ENCODE results near the gene NDST4.

NDST4 gene

GRCh38 chr4:115053313-115053712 lies 60.1 kb downstream of the NDST4 start:
- no peaks in the 10 kb centered on the region for H3K36me3 Mint-ChIP-seq (ENCODE audit: low read depth)
- H3K27me3 Mint-ChIP-seq (ENCODE audit: low read depth), result no peaks in the 10 kb centered on the region
- no peak overlapping the region for H3K4me3 Mint-ChIP-seq
- TF ChIP-seq CTCF (IDR thresholded peaks at IDR 0.05; ENCODE audit: unreplicated experiment in 3 of 3), result no peak
- H3K9me3 Mint-ChIP-seq, result no peaks in the 10 kb centered on the region
- H3K4me1 Mint-ChIP-seq, result no peaks in the 10 kb centered on the region
- H3K27ac Mint-ChIP-seq, result no peak overlapping the region

DNA sequence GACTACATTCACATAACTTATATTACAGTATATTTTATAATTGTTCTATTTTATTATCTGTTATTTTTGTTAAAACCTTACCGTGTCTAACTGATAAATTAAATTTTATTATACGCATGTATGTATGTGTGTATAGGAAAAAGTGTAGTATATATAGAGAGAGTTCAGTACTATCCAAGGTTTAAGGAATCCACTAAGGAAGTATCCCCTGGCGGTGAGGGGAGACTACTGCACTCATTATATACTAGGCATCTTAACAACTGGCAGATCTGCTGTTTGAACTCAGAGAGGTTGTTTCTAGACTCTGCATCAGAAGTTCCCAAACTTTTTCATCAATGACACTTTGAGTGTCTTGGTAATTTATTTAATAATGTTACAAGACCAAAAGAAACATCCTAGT lies 70.9 kb downstream of the NDST4 start:
- Mint-ChIP-seq H3K4me3 (no peak overlapping the region), H3K9me3 (no peaks in the 10 kb centered on the region)

GRCh38 chr4:115030281-115030680 lies 83.1 kb downstream of the NDST4 start:
- Mint-ChIP-seq H3K4me3 (no peak overlapping the region), H3K27ac (no peak overlapping the region), H3K4me1 (peaks cover 11% of the 10 kb centered on the region), H3K36me3 (ENCODE audit: low read depth) (no peaks in the 10 kb centered on the region), H3K27me3 (ENCODE audit: low read depth) (no peaks in the 10 kb centered on the region), H3K9me3 (no peaks in the 10 kb centered on the region)
- no peak for TF ChIP-seq CTCF (IDR thresholded peaks at IDR 0.05; ENCODE audit: unreplicated experiment in 3 of 3)

More for the DNA sequence above, 70.9 kb downstream of the NDST4 start:
- Mint-ChIP-seq H3K4me1 (no peaks in the 10 kb centered on the region), H3K27me3 (ENCODE audit: low read depth) (no peaks in the 10 kb centered on the region), H3K27ac (no peak overlapping the region), H3K36me3 (ENCODE audit: low read depth) (no peaks in the 10 kb centered on the region)
- peak in 1 of 3 experiments; percentile 42 for TF ChIP-seq CTCF (IDR thresholded peaks at IDR 0.05; ENCODE audit: unreplicated experiment in 3 of 3)

DNA sequence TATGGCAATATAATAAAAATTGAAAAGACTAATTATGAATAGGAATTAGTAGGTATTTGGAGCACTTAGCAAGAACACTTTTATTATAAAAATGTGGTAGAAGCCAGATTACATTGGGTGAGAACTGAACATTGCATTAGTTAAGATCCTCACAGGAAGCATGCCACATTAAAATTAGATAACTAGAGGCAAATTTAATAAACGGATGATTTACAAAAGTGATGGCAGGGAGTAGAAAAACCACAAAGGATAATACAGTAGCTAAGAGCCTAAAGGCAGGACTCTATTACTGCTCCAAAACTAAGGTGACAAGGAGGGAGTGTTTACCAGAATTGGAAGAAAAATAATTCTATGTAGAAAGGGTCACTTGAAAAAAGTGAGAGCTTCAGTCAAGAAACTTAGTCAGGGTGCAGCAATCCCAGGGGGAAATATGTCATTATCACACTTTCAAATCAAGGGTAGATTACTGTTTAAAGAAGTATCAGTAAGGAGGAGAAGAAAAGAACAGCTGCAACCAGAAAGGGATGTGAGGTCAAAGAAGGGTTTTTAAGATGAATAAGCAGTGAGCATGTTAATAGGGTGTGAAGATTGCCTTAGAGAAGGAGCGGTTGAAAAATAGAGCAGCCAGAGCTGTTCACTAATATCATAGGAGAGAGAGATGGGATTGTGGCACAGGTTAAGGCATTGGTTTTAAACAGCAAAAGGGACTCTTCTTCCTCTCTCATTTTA lies 84.6 kb downstream of the NDST4 start:
- Mint-ChIP-seq H3K27ac (no peak overlapping the region), H3K4me3 (no peak overlapping the region), H3K27me3 (ENCODE audit: low read depth) (no peaks in the 10 kb centered on the region), H3K4me1 (peaks cover 11% of the 10 kb centered on the region), H3K36me3 (ENCODE audit: low read depth) (no peaks in the 10 kb centered on the region), H3K9me3 (no peaks in the 10 kb centered on the region)
- no peak for TF ChIP-seq CTCF (IDR thresholded peaks at IDR 0.05; ENCODE audit: unreplicated experiment in 3 of 3)

GRCh38 chr4:114999880-115000279 lies 113.5 kb downstream of the NDST4 start:
- Mint-ChIP-seq H3K9me3 (no peaks in the 10 kb centered on the region), H3K4me3 (no peak overlapping the region), H3K27ac (no peak overlapping the region), H3K4me1 (no peaks in the 10 kb centered on the region), H3K36me3 (ENCODE audit: low read depth) (no peaks in the 10 kb centered on the region), H3K27me3 (ENCODE audit: low read depth) (no peaks in the 10 kb centered on the region)
- TF ChIP-seq CTCF (IDR thresholded peaks at IDR 0.05; ENCODE audit: unreplicated experiment in 3 of 3), result no peak

GRCh38 chr4:114998316-114998715 lies 115.1 kb downstream of the NDST4 start:
- Mint-ChIP-seq H3K4me1 (no peaks in the 10 kb centered on the region), H3K9me3 (no peaks in the 10 kb centered on the region), H3K36me3 (ENCODE audit: low read depth) (no peaks in the 10 kb centered on the region), H3K4me3 (no peak overlapping the region), H3K27me3 (ENCODE audit: low read depth) (no peaks in the 10 kb centered on the region), H3K27ac (no peak overlapping the region)
- no peak for TF ChIP-seq CTCF (IDR thresholded peaks at IDR 0.05; ENCODE audit: unreplicated experiment in 3 of 3)

Measured in nephron (organoid).